Activated naive CD4-positive, alpha-beta T cell treated with Interleukin-2 at 50 U/mL for 16 hours (primary cell): ENCODE measurements around the gene KIAA1671.
"Not testable (repeated sequence)": the region's sequence is repeated elsewhere in the genome, so short reads cannot be mapped to it uniquely, and the experiment has no call there.

ENCODE experiments used
- DNase-seq: peaks from one replicate; pipeline ENCODE4 v3.0.0-alpha.2; 2020

KIAA1671 gene

DNA sequence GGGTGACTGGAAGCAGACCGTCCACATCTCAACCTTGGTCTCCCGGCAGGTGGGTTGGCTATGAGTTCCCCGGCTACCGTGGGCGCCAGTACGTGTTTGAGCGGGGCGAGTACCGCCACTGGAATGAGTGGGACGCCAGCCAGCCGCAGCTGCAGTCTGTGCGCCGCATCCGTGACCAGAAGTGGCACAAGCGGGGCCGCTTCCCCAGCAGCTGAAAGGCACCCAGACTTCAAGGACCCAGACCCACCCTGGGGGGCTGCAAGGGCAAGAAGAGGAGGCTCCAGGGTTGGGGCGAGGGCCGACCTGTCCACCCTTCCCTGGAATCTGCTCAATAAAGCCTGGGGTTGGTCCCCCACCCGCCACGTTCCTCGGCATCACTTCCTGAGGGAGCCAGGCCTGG, 254.5 kb downstream of the KIAA1671 start:
- DNase-seq, result no peak

DNA sequence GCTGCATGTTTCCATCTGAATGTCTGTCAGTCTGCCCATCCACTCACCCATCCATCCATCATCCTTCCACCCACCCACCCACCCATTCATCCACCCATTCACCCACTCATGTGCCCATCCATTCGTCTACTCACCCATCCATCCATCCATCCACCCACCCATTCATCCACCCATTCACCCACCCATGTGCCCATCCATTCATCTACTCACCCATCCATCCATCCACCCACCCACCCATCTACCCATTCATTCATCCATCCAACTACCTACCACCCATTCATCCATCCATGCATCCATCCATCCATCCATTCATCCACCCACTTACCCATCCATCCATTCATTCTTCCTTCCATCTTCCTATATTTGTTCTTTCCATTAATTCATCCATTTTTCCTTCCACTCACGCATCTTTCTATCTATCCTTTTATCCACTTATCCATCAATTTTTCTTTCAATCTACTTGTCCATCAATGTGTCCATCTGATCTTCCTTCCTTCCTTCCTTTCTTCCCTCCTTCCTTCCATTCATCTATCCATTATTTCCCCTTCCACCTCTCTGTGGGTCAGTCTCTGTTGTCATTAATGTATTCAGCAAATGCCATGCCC, 255.1 kb downstream of the KIAA1671 start:
- DNase-seq, result no peak

GRCh38 chr22:25208328-25208727, 255.8 kb downstream of the KIAA1671 start:
- no peak for DNase-seq

GRCh38 chr22:25208743-25209505, 256.4 kb downstream of the KIAA1671 start:
- no peak for DNase-seq

- DNase-seq, result no peak
Observed at GRCh38 chr22:25210793-25211192, 258.3 kb downstream of the KIAA1671 start.

DNA sequence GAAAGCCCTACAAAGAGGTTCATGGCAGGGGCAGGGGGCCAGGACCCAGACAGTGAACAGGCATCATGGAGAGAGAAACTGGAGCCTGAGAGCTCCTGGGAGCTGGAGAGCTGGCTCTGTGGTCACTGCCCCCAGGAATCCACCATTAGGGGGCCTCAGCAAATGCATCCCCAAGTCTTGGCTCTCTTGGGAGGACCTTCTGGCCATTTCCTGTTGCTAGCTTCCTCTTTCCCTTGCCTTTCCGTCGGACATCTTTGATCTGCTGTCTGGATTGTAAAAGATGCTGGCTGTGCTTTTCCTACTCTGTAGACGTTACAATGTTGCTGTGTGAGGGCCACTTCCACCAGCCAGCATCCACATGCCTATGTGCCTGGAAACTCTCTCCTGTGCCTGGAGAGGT, 259.8 kb downstream of the KIAA1671 start:
- DNase-seq, result no peak

GRCh38 chr22:25213221-25213620, 260.7 kb downstream of the KIAA1671 start:
- no peak for DNase-seq

DNA sequence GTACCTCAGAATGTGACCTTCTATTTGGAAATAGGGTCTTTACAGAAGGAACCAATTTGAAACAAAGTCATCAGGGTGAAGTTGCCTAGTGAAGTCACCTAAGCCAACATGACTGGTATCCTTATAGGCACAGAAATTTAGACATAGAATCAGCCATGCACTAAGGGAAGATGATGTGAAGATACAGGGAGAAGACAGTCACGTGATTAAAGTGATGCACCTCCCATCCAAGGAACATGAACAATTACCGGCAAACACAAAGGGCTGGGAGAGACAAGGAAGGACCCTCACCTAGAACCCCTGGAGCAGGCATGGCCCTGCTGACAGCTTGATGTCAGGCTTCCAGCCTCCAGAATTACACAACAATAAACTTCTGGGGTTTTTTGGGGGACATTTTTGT, 263.7 kb downstream of the KIAA1671 start:
- DNase-seq, result no peak

DNA sequence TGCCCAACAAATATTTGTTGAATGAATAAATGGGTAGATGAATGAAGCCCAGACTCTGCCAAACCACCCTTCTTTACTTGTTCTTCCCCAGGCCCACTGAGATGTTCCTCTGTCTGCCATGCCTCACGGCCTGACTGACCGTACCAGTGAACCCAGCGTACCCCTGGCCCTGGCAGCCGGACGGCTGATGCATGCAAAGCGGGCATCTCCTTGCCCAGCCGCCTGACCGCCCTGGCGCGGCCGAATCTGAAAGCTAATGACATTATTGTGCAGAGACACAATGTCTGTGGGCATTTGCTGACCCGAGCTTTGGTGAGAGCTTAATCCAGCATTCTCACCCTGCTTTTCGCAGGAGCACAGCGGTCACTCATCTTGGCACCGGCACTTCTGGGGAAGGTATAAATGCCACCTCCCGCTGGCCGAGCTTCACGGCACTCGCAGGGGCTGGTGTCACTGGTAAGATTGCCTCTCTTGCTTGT, 266.7 kb downstream of the KIAA1671 start, which contains the start of gene CRYBB2:
TSS of gene CRYBB2 (plus strand) at position 429 of the 479 bp plus-strand sequence. CDS start 1,791 bp downstream, outside the sequence.
- DNase-seq, result no peak

GRCh38 chr22:25219948-25220442, 267.5 kb downstream of the KIAA1671 start:
- DNase-seq, result no peak

GRCh38 chr22:25221790-25222189, 269.3 kb downstream of the KIAA1671 start:
- DNase-seq, result no peak

DNA sequence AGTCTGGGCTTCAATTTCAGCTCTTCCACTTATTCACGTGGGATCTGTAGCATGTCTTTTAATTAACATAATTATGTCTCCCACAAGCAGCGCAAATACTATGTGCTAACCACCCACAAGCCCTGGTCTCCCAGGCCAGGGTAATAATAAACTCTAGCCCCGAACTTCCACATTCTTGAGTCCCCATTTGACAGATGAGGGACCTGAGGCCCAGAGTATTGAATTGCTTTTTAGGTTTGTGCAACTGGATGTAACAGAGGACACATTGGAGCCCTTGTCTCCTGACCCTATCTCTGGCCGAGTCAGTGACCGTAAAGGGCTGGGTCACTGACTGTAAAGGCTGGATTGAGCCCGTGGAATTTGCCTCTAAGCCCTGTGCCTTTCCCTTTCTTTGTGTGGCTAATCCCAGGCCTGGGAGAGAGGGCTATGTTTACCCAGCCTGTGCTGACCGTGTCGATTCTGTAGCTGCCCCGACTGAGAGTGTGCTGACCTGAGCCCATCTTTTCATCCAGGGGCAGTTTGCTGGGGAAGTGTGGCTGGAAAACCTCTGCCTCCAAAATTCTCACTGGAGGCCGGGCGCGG, 270.8 kb downstream of the KIAA1671 start:
- no peak for DNase-seq

- DNase-seq, result no peak
Observed at GRCh38 chr22:25228822-25229221, 276.3 kb downstream of the KIAA1671 start.

DNA sequence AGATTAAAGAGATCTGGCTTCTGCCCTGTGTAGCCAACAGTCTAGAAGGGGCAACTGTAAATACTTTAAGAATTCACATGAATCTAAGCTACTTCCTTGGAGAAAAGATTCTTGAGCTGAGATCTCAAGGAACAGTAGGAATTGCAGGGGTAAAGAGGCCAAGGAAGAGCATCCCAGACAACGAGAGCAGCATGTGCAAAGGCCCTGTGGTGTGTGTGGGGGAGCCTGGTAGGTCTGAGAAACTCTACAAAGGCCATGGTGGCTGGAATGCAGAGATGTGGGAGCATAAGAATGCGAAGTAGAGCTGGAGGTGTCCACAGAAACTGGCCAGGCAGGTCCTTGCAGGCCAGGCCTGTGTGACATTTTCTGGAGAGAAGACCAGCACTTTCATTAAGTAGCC, 278.2 kb downstream of the KIAA1671 start:
- not testable (repeated sequence) for DNase-seq

DNA sequence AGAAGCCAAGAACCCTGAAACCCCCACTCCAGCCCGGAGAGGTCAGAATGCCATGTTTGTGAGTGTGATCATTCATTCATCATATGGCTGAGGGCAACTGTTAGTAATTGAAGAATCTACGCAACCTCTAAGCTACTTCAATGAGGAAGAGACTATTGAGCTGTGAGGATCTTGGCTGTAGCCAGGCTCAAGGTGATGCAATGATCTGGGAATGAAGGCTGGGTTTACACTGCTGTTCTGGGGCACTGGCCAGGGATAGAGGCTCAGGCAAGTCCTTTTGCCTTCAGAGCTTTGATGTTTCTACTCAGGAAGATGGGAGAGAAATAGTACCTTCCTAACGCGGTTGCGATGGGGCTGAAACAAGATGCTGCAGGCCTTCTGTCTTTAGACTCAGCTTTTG, 279.8 kb downstream of the KIAA1671 start:
- DNase-seq, result no peak

- DNase-seq, result not testable (repeated sequence)
Observed at GRCh38 chr22:25233706-25234105, 281.2 kb downstream of the KIAA1671 start.

DNA sequence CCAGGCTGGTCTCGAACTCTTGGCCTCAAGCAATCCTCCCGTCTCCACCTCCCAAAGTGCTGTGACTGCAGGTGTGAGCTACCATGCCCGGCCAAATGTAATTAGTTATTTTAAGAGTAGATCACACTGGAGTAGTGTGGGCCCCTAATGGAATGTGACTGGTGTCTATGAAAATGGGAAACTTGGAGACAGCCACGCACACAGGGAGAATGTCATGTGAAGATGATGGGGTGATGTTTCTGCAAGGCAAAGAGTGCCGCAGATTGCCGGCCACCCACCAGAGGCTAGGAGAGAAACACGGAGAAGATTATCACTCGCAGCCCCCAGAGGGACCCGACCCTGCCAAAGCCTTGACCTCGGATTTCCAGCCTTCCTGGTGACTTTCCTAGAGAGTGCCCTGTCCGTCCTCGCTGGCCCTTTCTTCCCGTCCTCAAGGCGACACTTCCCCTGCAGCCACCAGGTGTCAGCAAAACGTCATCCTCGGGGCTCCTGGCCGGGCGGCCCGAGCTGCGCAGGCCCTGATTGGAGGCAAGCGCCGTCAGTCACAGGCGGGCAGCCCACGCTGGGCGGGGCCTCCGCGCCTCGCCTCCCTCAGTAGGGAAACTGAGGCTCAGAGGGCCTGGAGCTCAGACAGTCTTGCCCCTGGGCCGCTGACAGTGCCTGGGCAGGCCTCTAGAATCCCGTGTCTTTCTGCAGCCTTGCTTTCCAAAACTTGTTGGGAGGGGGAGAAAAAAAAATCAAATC, 283.2 kb downstream of the KIAA1671 start:
- DNase-seq, result peak; percentile 53

DNA sequence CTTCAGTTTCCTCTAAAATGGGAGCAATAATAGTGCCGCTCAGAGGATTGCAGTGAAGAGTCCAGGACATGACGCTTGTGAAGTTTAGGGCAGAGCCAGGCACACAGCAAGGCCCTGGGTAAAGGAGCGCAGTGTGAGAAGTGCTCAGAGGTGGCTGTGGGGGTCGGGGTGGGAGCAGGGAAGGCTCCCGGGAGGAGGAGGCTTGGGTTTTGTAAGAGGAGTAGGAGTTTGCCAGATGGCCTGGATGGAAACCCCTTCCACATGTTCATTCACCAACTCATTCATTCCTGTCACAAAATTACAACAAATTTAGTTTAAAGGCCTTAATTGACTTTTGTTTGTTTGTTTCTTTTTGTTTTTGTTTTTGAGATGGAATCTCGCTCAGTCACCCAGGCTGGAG, 283.9 kb downstream of the KIAA1671 start:
- no peak for DNase-seq

DNA sequence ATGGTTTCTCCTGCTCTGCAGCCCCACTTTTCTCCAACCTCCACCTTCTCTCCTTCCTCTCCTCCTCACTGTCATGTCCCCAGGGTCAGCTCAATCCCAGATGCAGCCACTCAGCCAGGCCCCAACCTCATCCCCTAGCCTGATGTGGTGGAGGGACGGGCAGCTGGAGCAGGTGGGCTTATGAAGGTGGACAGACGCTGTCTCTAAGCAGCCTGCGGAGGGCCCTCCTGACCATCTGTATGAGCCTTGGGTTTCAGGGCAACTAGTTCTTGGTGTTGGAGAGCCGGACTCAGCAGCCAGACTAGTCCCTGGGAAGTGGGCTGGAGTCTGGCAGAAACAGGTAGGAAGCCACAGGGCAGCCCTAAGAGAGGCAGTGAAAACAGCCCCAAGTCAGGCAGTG, 285.0 kb downstream of the KIAA1671 start:
- DNase-seq, result no peak

DNA sequence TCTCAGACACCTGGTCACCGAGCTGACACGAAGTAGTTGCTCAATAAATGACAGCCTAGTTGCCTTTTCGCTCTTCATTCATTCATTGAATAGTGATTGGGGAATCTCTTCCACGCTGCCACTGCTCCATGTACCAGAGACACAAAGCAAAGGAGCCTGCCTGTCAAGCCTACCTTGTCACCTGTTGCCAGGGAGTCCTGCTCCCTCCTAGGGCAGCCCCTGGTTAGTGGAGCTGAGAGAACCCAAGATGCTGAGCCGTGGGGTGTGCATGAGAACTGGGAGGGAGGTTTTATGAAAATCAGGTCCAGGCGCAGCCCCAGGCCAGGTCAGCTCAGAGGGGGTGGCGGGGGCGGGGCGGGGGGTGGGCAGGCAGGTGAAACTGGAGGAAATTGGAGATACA, 285.5 kb downstream of the KIAA1671 start:
- not testable (repeated sequence) for DNase-seq
